ENCODE results near the gene NACC2.

DNA sequence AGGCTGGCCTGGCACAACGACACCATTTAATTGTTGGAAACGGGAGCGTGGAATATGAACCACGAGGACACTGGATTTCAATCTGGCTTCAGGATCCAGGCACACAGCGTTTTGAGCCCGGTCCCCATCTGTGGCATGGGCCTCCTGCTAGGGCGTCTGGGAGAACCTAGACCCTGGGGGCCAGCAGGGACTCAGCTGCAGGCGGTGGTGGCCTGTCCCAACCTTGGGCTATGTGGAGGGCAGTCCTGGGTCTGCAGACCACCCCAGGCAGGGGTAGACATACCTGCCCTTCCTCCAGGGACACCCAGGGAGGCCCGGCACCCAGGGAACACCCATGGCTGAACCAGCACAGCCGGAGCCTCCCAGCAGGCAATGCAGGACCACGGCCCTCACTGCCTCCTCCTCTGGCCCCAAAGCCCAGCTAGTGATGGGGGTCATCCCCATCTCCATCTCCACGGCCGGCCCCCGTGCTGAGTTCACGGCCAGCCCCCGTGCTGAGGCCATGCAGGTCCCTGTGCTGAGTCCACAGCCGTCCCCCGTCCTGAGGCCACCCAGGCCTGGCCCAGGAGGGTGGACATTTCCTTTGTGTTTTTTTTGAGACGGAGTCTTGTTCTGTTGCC, 115.4 kb downstream of the NACC2 start:
- TF ChIP-seq, protein P1, sequence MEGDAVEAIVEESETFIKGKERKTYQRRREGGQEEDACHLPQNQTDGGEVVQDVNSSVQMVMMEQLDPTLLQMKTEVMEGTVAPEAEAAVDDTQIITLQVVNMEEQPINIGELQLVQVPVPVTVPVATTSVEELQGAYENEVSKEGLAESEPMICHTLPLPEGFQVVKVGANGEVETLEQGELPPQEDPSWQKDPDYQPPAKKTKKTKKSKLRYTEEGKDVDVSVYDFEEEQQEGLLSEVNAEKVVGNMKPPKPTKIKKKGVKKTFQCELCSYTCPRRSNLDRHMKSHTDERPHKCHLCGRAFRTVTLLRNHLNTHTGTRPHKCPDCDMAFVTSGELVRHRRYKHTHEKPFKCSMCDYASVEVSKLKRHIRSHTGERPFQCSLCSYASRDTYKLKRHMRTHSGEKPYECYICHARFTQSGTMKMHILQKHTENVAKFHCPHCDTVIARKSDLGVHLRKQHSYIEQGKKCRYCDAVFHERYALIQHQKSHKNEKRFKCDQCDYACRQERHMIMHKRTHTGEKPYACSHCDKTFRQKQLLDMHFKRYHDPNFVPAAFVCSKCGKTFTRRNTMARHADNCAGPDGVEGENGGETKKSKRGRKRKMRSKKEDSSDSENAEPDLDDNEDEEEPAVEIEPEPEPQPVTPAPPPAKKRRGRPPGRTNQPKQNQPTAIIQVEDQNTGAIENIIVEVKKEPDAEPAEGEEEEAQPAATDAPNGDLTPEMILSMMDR (IDR thresholded peaks at IDR 0.05; ENCODE audit: low read length) = no peak
- TF ChIP-seq EZH2phosphoT487 (IDR thresholded peaks at IDR 0.05; ENCODE audit: low read length) = no peak

Data from MM.1S (cell line).